Endothelial cell (in vitro differentiated cells): ENCODE data around the gene PSME1. TPM values are rescaled to one million over a fixed set of nuclear protein-coding genes. Genes with fewer than 3 reads are reported as not detected.

ENCODE experiments used
- DNase-seq: peaks from one replicate; pipeline ENCODE4 v3.0.0; 2021; ENCODE audit warnings: low spot score
- H3K27ac Mint-ChIP-seq: one replicate; pipeline ENCODE4 v1.8.0; 2021; ENCODE audit warnings: mixed read lengths, inconsistent platforms; ENCODE audit not compliant: unreplicated experiment
- H3K27me3 Mint-ChIP-seq: one replicate; pipeline ENCODE4 v1.8.0; 2021; ENCODE audit warnings: mild to moderate bottlenecking, moderate library complexity, mixed read lengths, inconsistent platforms; ENCODE audit not compliant: unreplicated experiment
- H3K36me3 Mint-ChIP-seq: one replicate; pipeline ENCODE4 v1.8.0; 2021; ENCODE audit warnings: mild to moderate bottlenecking, low read depth, mixed read lengths, inconsistent platforms; ENCODE audit not compliant: unreplicated experiment
- H3K4me1 Mint-ChIP-seq: one replicate; pipeline ENCODE4 v1.8.0; 2021; ENCODE audit warnings: mild to moderate bottlenecking, mixed read lengths, inconsistent platforms; ENCODE audit not compliant: unreplicated experiment
- H3K4me3 Mint-ChIP-seq: one replicate; pipeline ENCODE4 v1.8.0; 2021; ENCODE audit warnings: mild to moderate bottlenecking, mixed read lengths, inconsistent platforms; ENCODE audit not compliant: unreplicated experiment
- H3K9me3 Mint-ChIP-seq: one replicate; pipeline ENCODE4 v1.8.0; 2021; ENCODE audit warnings: mixed read lengths, inconsistent platforms; ENCODE audit not compliant: unreplicated experiment
- CTCF ChIP-seq: fragments of 200-600 bp; sonication (generic); IDR thresholded peaks from one replicate; pipeline ENCODE4 v1.5.0; 2021; ENCODE audit warnings: antibody characterized with exemption; ENCODE audit not compliant: unreplicated experiment
- total RNA-seq: library from RNA; stranded (reverse); fragmentation: NEBNext Ultra II Directional; extraction: Animal tissue kit (Norgen Biotek cat#: 25700); gene quantifications from one replicate; pipeline ENCODE4 v1.2.1, GENCODE V29; 2021; ENCODE audit not compliant: unreplicated experiment

The PSME1 gene
- total RNA-seq, 1 donor from 2014 or later, result 43.6 TPM

- no peaks in the 10 kb centered on the region for H3K9me3 Mint-ChIP-seq
These were observed 18.8 kb upstream of the PSME1 start for GRCh38 chr14:24117179-24117578.

GRCh38 chr14:24119691-24120090 is 16.3 kb upstream of the PSME1 start:
- H3K27ac Mint-ChIP-seq, result no peak overlapping the region
- peaks cover 20% of the 10 kb centered on the region for H3K4me1 Mint-ChIP-seq
- TF ChIP-seq CTCF, result no peak
- no peak for DNase-seq
- H3K27me3 Mint-ChIP-seq, result peaks cover 8% of the 10 kb centered on the region
- peaks cover 40% of the 10 kb centered on the region for H3K36me3 Mint-ChIP-seq
- H3K9me3 Mint-ChIP-seq, result no peaks in the 10 kb centered on the region
- no peak overlapping the region for H3K4me3 Mint-ChIP-seq

More at GRCh38 chr14:24117179-24117578, 18.8 kb upstream of the PSME1 start:
- Mint-ChIP-seq H3K27ac (no peak overlapping the region), H3K4me3 (no peak overlapping the region), H3K4me1 (peaks cover 20% of the 10 kb centered on the region), H3K36me3 (peaks cover 27% of the 10 kb centered on the region), H3K27me3 (peaks cover 10% of the 10 kb centered on the region)
- no peak for TF ChIP-seq CTCF
- no peak for DNase-seq

- TF ChIP-seq CTCF, result no peak
- no peaks in the 10 kb centered on the region for H3K9me3 Mint-ChIP-seq
- no peak overlapping the region for H3K27ac Mint-ChIP-seq
- H3K4me1 Mint-ChIP-seq, result peaks cover 6% of the 10 kb centered on the region
- H3K4me3 Mint-ChIP-seq, result no peak overlapping the region
- peaks cover 40% of the 10 kb centered on the region for H3K36me3 Mint-ChIP-seq
- H3K27me3 Mint-ChIP-seq, result peaks cover 2% of the 10 kb centered on the region
- DNase-seq, result no peak
These were observed 14.8 kb upstream of the PSME1 start for GRCh38 chr14:24121210-24121609.

- H3K36me3 Mint-ChIP-seq, result peaks cover 36% of the 10 kb centered on the region
- H3K4me1 Mint-ChIP-seq, result no peaks in the 10 kb centered on the region
These were observed 13.6 kb upstream of the PSME1 start for GRCh38 chr14:24122416-24122815.

GRCh38 chr14:24122898-24123297 is 13.1 kb upstream of the PSME1 start:
- Mint-ChIP-seq H3K9me3 (no peaks in the 10 kb centered on the region), H3K27me3 (no peaks in the 10 kb centered on the region), H3K36me3 (peaks cover 36% of the 10 kb centered on the region), H3K4me1 (no peaks in the 10 kb centered on the region), H3K27ac (no peak overlapping the region), H3K4me3 (no peak overlapping the region)
- no peak for TF ChIP-seq CTCF
- DNase-seq, result no peak

More at GRCh38 chr14:24122416-24122815, 13.6 kb upstream of the PSME1 start:
- TF ChIP-seq CTCF, result no peak
- DNase-seq, result no peak
- Mint-ChIP-seq H3K4me3 (no peak overlapping the region), H3K27me3 (no peaks in the 10 kb centered on the region), H3K9me3 (no peaks in the 10 kb centered on the region), H3K27ac (no peak overlapping the region)
